SU-DHL-6 (cell line): ENCODE data around the gene ABCA12.

Experiments used
- H2AFZ ChIP-seq: fragments of 200-600 bp; sonication (generic); 2 replicates; pipeline ENCODE4 v1.6.1; 2014; ENCODE audit warnings: low read depth, mild to moderate bottlenecking, moderate library complexity, mixed read lengths, antibody characterized with exemption, low read length; ENCODE audit not compliant: severe bottlenecking
- H3F3A ChIP-seq: fragments of 200-600 bp; shearing (Covaris generic); 2 replicates; pipeline ENCODE4 v1.6.0; 2016; ENCODE audit warnings: antibody characterized with exemption, mild to moderate bottlenecking; ENCODE audit not compliant: insufficient read depth
- H3K27ac ChIP-seq: fragments of 200-600 bp; sonication (generic); 2 replicates; pipeline ENCODE4 v1.5.1; 2016; ENCODE audit warnings: low read depth, mild to moderate bottlenecking, low read length, moderate library complexity, mixed read lengths
- H3K27me3 ChIP-seq: fragments of 200-600 bp; sonication (generic), shearing (Covaris generic); 2 replicates; pipeline ENCODE4 v1.6.0; 2014; ENCODE audit warnings: mild to moderate bottlenecking, low read length
- H3K36me3 ChIP-seq: fragments of 200-600 bp; sonication (generic); 2 replicates; pipeline ENCODE4 v1.6.1; 2014; ENCODE audit warnings: mild to moderate bottlenecking, low read length, mixed read lengths
- H3K4me2 ChIP-seq: fragments of 300-600, 200-600 bp; shearing (Covaris generic), sonication (generic); 2 replicates; pipeline ENCODE4 v1.6.0; 2014; ENCODE audit warnings: low read length, low read depth, mild to moderate bottlenecking; ENCODE audit not compliant: poor library complexity, severe bottlenecking
- H3K4me3 ChIP-seq: fragments of 200-600 bp; sonication (generic); 2 replicates; pipeline ENCODE4 v1.5.1; 2014; ENCODE audit warnings: antibody characterized with exemption, low read length, mild to moderate bottlenecking, mixed read lengths; ENCODE audit not compliant: insufficient read depth, poor library complexity, severe bottlenecking
- H3K79me2 ChIP-seq: fragments of 200-600 bp; sonication (generic); 2 replicates; pipeline ENCODE4 v1.6.1; 2014; ENCODE audit warnings: mild to moderate bottlenecking, low read length, moderate library complexity; ENCODE audit not compliant: insufficient read depth
- H3K9ac ChIP-seq: fragments of 200-600 bp; sonication (generic); 2 replicates; pipeline ENCODE4 v1.7.0; 2014; ENCODE audit warnings: mild to moderate bottlenecking, low read length
- H3K9me2 ChIP-seq: fragments of 200-600 bp; sonication (generic); replicated peaks from 2 replicates; pipeline ENCODE4 v1.6.1; 2014; ENCODE audit warnings: low read length; ENCODE audit not compliant: insufficient read depth
- H3K9me3 ChIP-seq: fragments of 200-600 bp; sonication (generic); 2 replicates; pipeline ENCODE4 v1.6.1; 2014; ENCODE audit warnings: low read length, mixed read lengths; ENCODE audit not compliant: insufficient read depth
- H4K20me1 ChIP-seq: fragments of 200-600 bp; sonication (generic); 2 replicates; pipeline ENCODE4 v1.6.1; 2014; ENCODE audit warnings: low read depth, mild to moderate bottlenecking, antibody characterized with exemption, low read length, moderate library complexity, mixed read lengths
- CTCF ChIP-seq: fragments of 200-600 bp; sonication (generic); IDR thresholded peaks from one replicate; pipeline ENCODE4 v1.5.1; 2017; ENCODE audit warnings: antibody characterized with exemption, mild to moderate bottlenecking, low read length, moderate library complexity; ENCODE audit not compliant: insufficient read depth, poor library complexity, severe bottlenecking
- EZH2phosphoT487 ChIP-seq: fragments of 200-600 bp; sonication (generic), shearing (Covaris generic); conservative IDR thresholded peaks from 2 replicates; pipeline ENCODE4 v1.6.1; 2018; ENCODE audit warnings: mild to moderate bottlenecking, antibody characterized with exemption, low read length, moderate library complexity, mixed read lengths

Gene ABCA12

GRCh38 chr2:215071676-215072075, 66.8 kb downstream of the ABCA12 start:
- Histone ChIP-seq H4K20me1 (no peaks in the 10 kb centered on the region), H3K36me3 (no peaks in the 10 kb centered on the region), H3K27me3 (no peaks in the 10 kb centered on the region), H3K27ac (no peak overlapping the region), H2AFZ (no peak overlapping the region), H3F3A (no peaks in the 10 kb centered on the region), H3K79me2 (no peaks in the 10 kb centered on the region), H3K9me2 (no peaks in the 10 kb centered on the region), H3K4me3 (no peak overlapping the region), H3K9ac (no peak overlapping the region), H3K9me3 (no peaks in the 10 kb centered on the region), H3K4me2 (no peak overlapping the region)
- TF ChIP-seq EZH2phosphoT487 (no peak), CTCF (no peak)

GRCh38 chr2:215068399-215068798, 70.0 kb downstream of the ABCA12 start:
- Histone ChIP-seq H3K27me3 (no peaks in the 10 kb centered on the region), H3K9ac (no peak overlapping the region), H3K79me2 (no peaks in the 10 kb centered on the region), H4K20me1 (no peaks in the 10 kb centered on the region), H3K9me3 (no peaks in the 10 kb centered on the region), H3K27ac (no peak overlapping the region), H3K4me2 (no peak overlapping the region), H3K4me3 (no peak overlapping the region), H3K36me3 (no peaks in the 10 kb centered on the region), H3K9me2 (no peaks in the 10 kb centered on the region), H3F3A (no peaks in the 10 kb centered on the region), H2AFZ (no peak overlapping the region)
- TF ChIP-seq EZH2phosphoT487 (no peak), CTCF (no peak)

GRCh38 chr2:215066124-215066523, 72.3 kb downstream of the ABCA12 start:
- Histone ChIP-seq H3K4me2 (no peak overlapping the region), H3K9me2 (no peaks in the 10 kb centered on the region), H2AFZ (no peak overlapping the region), H3K36me3 (no peaks in the 10 kb centered on the region), H3K27ac (no peak overlapping the region), H3K9ac (no peak overlapping the region), H4K20me1 (no peaks in the 10 kb centered on the region), H3K79me2 (no peaks in the 10 kb centered on the region), H3K27me3 (no peaks in the 10 kb centered on the region), H3K9me3 (no peaks in the 10 kb centered on the region), H3F3A (no peaks in the 10 kb centered on the region), H3K4me3 (no peak overlapping the region)
- no peak for TF ChIP-seq EZH2phosphoT487

GRCh38 chr2:215063526-215063925, 74.9 kb downstream of the ABCA12 start:
- Histone ChIP-seq H3K27ac (no peak overlapping the region), H3K4me3 (no peak overlapping the region), H3K4me2 (no peak overlapping the region), H3K36me3 (no peaks in the 10 kb centered on the region), H3F3A (no peaks in the 10 kb centered on the region), H4K20me1 (no peaks in the 10 kb centered on the region), H3K9me3 (no peaks in the 10 kb centered on the region), H3K9ac (no peak overlapping the region), H3K27me3 (no peaks in the 10 kb centered on the region), H3K9me2 (no peaks in the 10 kb centered on the region), H3K79me2 (no peaks in the 10 kb centered on the region), H2AFZ (no peak overlapping the region)
- TF ChIP-seq CTCF = no peak
- no peak for TF ChIP-seq EZH2phosphoT487
